ENCODE measurements around the gene PADI1.

Gene PADI1

DNA sequence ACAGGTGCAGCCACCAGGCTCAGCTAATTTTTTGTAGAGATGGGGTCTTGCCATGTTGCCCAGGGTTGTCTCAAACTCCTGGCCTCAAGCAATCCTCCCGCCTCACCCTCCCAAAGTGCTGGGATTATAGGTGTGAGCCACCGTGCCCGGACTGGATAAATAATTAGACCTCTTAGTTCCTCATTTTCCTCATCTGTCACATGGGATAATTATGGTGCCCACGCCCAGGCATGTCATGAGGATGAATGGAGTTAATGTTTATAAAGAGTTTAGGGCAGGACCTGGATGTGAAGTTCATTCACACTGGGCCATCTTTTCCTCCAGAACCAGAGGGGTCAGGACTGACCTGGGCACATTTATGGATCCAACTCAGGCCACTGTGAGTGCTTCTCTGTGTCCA is 67.7 kb downstream of the PADI1 start:
- TF ChIP-seq KLF7 (tag by site-specific recombination; IDR thresholded peaks at IDR 0.05; ENCODE audit: borderline replicate concordance) = no peak
- no peak for TF ChIP-seq YY1 (tag by site-specific recombination; IDR thresholded peaks at IDR 0.05)
- TF ChIP-seq, protein P1, sequence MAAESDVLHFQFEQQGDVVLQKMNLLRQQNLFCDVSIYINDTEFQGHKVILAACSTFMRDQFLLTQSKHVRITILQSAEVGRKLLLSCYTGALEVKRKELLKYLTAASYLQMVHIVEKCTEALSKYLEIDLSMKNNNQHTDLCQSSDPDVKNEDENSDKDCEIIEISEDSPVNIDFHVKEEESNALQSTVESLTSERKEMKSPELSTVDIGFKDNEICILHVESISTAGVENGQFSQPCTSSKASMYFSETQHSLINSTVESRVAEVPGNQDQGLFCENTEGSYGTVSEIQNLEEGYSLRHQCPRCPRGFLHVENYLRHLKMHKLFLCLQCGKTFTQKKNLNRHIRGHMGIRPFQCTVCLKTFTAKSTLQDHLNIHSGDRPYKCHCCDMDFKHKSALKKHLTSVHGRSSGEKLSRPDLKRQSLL (tag by site-specific recombination; IDR thresholded peaks at IDR 0.05) = no peak
- no peak for TF ChIP-seq SCRT1 (tag by site-specific recombination; IDR thresholded peaks at IDR 0.05; ENCODE audit: borderline replicate concordance)
- TF ChIP-seq ZNF654 (tag by site-specific recombination; IDR thresholded peaks at IDR 0.05; ENCODE audit: low read depth) = no peak
- TF ChIP-seq EGR2 (tag by site-specific recombination; IDR thresholded peaks at IDR 0.05; ENCODE audit: low read depth) = no peak
- TF ChIP-seq ZBTB1 (tag by site-specific recombination; IDR thresholded peaks at IDR 0.05) = no peak
- TF ChIP-seq ZNF777 (tag by site-specific recombination; IDR thresholded peaks at IDR 0.05; ENCODE audit: borderline replicate concordance) = no peak
- no peak for TF ChIP-seq GFI1B (tag by site-specific recombination; IDR thresholded peaks at IDR 0.05)
- TF ChIP-seq ZNF776 (tag by site-specific recombination; IDR thresholded peaks at IDR 0.05; ENCODE audit: borderline replicate concordance) = no peak
- H3K4me3 ChIP-seq (ENCODE audit: low read depth, low read length) = no peak overlapping the region
- H3K9me3 ChIP-seq (ENCODE audit: control insufficient read depth, insufficient read depth, low read depth, low read length) = no peaks in the 10 kb centered on the region
- ChIA-PET POLR2A (no interaction called here), CTCF (interaction anchor here (1.0 to 1.8 kb wide), 2 partner anchors 35 to 147 kb away, joined by 5 to 6 read pairs; no protein-coding TSS in a partner anchor)
- H3K27ac ChIP-seq (ENCODE audit: extremely low read depth, low read depth, low read length) = no peak overlapping the region
- H3K4me1 ChIP-seq (ENCODE audit: control insufficient read depth, insufficient read depth, low read length) = no peaks in the 10 kb centered on the region
- H3K36me3 ChIP-seq (ENCODE audit: control insufficient read depth in 2 of 2, insufficient read depth in 1 of 2, low read length in 2 of 2) = no peaks in the 10 kb centered on the region

DNA sequence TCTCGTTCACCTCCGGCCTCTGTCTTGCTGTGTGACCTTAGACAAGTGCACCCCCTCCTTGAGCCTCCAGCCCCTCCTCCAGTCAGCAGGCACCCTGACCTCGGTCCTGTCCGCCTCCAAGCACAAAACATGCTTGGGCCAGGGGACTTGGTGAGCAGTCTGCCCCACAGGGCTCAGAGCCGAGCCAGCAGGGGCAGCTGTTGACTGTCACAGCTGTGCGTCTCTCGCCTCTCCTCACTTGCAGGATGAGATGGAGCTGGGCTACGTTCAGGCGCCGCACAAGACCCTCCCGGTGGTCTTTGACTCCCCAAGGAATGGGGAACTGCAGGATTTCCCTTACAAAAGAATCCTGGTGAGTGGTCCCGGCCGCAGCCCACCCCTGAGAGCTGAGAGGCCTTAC is 68.2 kb downstream of the PADI1 start:
- Histone ChIP-seq H3K4me3 (ENCODE audit: low read depth, low read length) (no peak overlapping the region), H3K4me1 (ENCODE audit: control insufficient read depth, insufficient read depth, low read length) (no peaks in the 10 kb centered on the region), H3K9me3 (ENCODE audit: control insufficient read depth, insufficient read depth, low read depth, low read length) (no peaks in the 10 kb centered on the region), H3K27ac (ENCODE audit: extremely low read depth, low read depth, low read length) (no peak overlapping the region), H3K36me3 (ENCODE audit: control insufficient read depth in 2 of 2, insufficient read depth in 1 of 2, low read length in 2 of 2) (no peaks in the 10 kb centered on the region)
- CTCF ChIA-PET = interaction anchor here (0.7 to 3.0 kb wide), 16 partner anchors 10 to 230 kb away, joined by 3 to 30 read pairs (median 6); partner anchors contain the start of gene PADI3
- POLR2A ChIA-PET = no interaction called here
- TF ChIP-seq ZNF211 (tag by site-specific recombination; IDR thresholded peaks at IDR 0.05; ENCODE audit: low read depth) = no peak
- TF ChIP-seq, protein P2, sequence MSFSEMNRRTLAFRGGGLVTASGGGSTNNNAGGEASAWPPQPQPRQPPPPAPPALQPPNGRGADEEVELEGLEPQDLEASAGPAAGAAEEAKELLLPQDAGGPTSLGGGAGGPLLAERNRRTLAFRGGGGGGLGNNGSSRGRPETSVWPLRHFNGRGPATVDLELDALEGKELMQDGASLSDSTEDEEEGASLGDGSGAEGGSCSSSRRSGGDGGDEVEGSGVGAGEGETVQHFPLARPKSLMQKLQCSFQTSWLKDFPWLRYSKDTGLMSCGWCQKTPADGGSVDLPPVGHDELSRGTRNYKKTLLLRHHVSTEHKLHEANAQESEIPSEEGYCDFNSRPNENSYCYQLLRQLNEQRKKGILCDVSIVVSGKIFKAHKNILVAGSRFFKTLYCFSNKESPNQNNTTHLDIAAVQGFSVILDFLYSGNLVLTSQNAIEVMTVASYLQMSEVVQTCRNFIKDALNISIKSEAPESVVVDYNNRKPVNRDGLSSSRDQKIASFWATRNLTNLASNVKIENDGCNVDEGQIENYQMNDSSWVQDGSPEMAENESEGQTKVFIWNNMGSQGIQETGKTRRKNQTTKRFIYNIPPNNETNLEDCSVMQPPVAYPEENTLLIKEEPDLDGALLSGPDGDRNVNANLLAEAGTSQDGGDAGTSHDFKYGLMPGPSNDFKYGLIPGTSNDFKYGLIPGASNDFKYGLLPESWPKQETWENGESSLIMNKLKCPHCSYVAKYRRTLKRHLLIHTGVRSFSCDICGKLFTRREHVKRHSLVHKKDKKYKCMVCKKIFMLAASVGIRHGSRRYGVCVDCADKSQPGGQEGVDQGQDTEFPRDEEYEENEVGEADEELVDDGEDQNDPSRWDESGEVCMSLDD (tag by site-specific recombination; IDR thresholded peaks at IDR 0.05) = no peak
- no peak for TF ChIP-seq ZNF610 (tag by site-specific recombination; IDR thresholded peaks at IDR 0.05; ENCODE audit: borderline replicate concordance)
- TF ChIP-seq RBAK (tag by site-specific recombination; IDR thresholded peaks at IDR 0.05) = no peak
- TF ChIP-seq, protein P3, sequence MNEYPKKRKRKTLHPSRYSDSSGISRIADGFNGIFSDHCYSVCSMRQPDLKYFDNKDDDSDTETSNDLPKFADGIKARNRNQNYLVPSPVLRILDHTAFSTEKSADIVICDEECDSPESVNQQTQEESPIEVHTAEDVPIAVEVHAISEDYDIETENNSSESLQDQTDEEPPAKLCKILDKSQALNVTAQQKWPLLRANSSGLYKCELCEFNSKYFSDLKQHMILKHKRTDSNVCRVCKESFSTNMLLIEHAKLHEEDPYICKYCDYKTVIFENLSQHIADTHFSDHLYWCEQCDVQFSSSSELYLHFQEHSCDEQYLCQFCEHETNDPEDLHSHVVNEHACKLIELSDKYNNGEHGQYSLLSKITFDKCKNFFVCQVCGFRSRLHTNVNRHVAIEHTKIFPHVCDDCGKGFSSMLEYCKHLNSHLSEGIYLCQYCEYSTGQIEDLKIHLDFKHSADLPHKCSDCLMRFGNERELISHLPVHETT (tag by site-specific recombination; IDR thresholded peaks at IDR 0.05) = no peak
- TF ChIP-seq KLF9 (tag by site-specific recombination; IDR thresholded peaks at IDR 0.05; ENCODE audit: low read depth) = no peak
- TF ChIP-seq, protein P4, sequence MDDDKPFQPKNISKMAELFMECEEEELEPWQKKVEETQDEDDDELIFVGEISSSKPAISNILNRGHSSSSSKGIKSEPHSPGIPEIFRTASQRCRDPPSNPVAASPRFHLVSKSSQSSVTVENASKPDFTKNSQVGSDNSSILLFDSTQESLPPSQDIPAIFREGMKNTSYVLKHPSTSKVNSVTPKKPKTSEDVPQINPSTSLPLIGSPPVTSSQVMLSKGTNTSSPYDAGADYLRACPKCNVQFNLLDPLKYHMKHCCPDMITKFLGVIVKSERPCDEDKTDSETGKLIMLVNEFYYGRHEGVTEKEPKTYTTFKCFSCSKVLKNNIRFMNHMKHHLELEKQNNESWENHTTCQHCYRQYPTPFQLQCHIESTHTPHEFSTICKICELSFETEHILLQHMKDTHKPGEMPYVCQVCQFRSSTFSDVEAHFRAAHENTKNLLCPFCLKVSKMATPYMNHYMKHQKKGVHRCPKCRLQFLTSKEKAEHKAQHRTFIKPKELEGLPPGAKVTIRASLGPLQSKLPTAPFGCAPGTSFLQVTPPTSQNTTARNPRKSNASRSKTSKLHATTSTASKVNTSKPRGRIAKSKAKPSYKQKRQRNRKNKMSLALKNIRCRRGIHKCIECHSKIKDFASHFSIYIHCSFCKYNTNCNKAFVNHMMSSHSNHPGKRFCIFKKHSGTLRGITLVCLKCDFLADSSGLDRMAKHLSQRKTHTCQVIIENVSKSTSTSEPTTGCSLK (tag by site-specific recombination; IDR thresholded peaks at IDR 0.05) = no peak
- TF ChIP-seq TCF7L2 (IDR thresholded peaks at IDR 0.05; ENCODE audit: borderline replicate concordance, low read depth, low read length) = no peak
- TF ChIP-seq, protein P5, sequence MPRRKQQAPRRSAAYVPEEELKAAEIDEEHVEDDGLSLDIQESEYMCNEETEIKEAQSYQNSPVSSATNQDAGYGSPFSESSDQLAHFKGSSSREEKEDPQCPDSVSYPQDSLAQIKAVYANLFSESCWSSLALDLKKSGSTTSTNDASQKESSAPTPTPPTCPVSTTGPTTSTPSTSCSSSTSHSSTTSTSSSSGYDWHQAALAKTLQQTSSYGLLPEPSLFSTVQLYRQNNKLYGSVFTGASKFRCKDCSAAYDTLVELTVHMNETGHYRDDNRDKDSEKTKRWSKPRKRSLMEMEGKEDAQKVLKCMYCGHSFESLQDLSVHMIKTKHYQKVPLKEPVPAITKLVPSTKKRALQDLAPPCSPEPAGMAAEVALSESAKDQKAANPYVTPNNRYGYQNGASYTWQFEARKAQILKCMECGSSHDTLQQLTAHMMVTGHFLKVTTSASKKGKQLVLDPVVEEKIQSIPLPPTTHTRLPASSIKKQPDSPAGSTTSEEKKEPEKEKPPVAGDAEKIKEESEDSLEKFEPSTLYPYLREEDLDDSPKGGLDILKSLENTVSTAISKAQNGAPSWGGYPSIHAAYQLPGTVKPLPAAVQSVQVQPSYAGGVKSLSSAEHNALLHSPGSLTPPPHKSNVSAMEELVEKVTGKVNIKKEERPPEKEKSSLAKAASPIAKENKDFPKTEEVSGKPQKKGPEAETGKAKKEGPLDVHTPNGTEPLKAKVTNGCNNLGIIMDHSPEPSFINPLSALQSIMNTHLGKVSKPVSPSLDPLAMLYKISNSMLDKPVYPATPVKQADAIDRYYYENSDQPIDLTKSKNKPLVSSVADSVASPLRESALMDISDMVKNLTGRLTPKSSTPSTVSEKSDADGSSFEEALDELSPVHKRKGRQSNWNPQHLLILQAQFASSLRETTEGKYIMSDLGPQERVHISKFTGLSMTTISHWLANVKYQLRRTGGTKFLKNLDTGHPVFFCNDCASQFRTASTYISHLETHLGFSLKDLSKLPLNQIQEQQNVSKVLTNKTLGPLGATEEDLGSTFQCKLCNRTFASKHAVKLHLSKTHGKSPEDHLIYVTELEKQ (tag by site-specific recombination; IDR thresholded peaks at IDR 0.05; ENCODE audit: borderline replicate concordance) = no peak
- TF ChIP-seq ZFP69B (tag by site-specific recombination; IDR thresholded peaks at IDR 0.05) = no peak
- TF ChIP-seq ZNF391 (tag by site-specific recombination; IDR thresholded peaks at IDR 0.05; ENCODE audit: borderline replicate concordance, low read depth) = no peak
- no peak for TF ChIP-seq ZSCAN16 (tag by site-specific recombination; IDR thresholded peaks at IDR 0.05)
- TF ChIP-seq, protein P6, sequence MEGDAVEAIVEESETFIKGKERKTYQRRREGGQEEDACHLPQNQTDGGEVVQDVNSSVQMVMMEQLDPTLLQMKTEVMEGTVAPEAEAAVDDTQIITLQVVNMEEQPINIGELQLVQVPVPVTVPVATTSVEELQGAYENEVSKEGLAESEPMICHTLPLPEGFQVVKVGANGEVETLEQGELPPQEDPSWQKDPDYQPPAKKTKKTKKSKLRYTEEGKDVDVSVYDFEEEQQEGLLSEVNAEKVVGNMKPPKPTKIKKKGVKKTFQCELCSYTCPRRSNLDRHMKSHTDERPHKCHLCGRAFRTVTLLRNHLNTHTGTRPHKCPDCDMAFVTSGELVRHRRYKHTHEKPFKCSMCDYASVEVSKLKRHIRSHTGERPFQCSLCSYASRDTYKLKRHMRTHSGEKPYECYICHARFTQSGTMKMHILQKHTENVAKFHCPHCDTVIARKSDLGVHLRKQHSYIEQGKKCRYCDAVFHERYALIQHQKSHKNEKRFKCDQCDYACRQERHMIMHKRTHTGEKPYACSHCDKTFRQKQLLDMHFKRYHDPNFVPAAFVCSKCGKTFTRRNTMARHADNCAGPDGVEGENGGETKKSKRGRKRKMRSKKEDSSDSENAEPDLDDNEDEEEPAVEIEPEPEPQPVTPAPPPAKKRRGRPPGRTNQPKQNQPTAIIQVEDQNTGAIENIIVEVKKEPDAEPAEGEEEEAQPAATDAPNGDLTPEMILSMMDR (tag by site-specific recombination; IDR thresholded peaks at IDR 0.05) = no peak

Data from HEK293 (cell line).